ENCODE data around the gene OR6A2. TPM values are rescaled to one million over a fixed set of nuclear protein-coding genes. Genes with fewer than 3 reads are reported as not detected.

Gene OR6A2
- total and polyA plus RNA-seq, 2 of the 4 experiments (the other 2 are of a cell fraction), result 0.07 to 0.72 TPM

GRCh38 chr11:6843670-6844069 lies 44.2 kb upstream of the OR6A2 start:
- ChIA-PET POLR2A (ENCODE audit: unreplicated experiment) (no interaction called here), CTCF (no interaction called here)
- in situ Hi-C loops (cut with MboI; ENCODE audit: low sequenced_read_pairs) (no loop called here), intact Hi-C loops (cut with micrococcal nuclease) (no loop called here), dilution Hi-C loops (cut with HindIII; ENCODE audit: low sequenced_read_pairs, unreplicated experiment) (no loop called here)
- no TSS peak for BruUV-seq (replicated peaks)
- Histone ChIP-seq H3K4ac (ENCODE audit: low read depth, low read length) (no peak overlapping the region), H4K8ac (ENCODE audit: low read depth in 2 of 2, low read length in 2 of 2) (no peak overlapping the region), H2BK120ac (ENCODE audit: low read depth, low read length) (no peak overlapping the region), H3K4me2 (ENCODE audit: low read depth, low read length) (no peak overlapping the region), H2BK5ac (ENCODE audit: low read depth, low read length, poor library complexity, severe bottlenecking) (no peak overlapping the region), H3K23ac (ENCODE audit: low read depth, low read length) (no peak overlapping the region), H3K9ac (ENCODE audit: low read depth, low read length) (no peak overlapping the region), H2AK5ac (ENCODE audit: low read depth, low read length) (no peak overlapping the region), H3K56ac (ENCODE audit: extremely low read depth, insufficient read depth, low read length) (no peak overlapping the region), H3K79me1 (ENCODE audit: low read depth in 1 of 2, low read length in 2 of 2) (no peaks in the 10 kb centered on the region), H3K4me3 (ENCODE audit: insufficient read depth, low read depth, low read length) (no peak overlapping the region), H2BK15ac (ENCODE audit: low read depth, low read length) (no peak overlapping the region), H2AK9ac (replicated peaks; ENCODE audit: low read depth, low read length, poor library complexity) (no peak overlapping the region), H3K4me1 (ENCODE audit: control insufficient read depth, insufficient read depth, low read length) (no peaks in the 10 kb centered on the region), H3K36me3 (ENCODE audit: control insufficient read depth, insufficient read depth, low read length) (no peaks in the 10 kb centered on the region), H3K14ac (replicated peaks; ENCODE audit: low read depth, low read length) (no peak overlapping the region), H3K18ac (ENCODE audit: low read depth, low read length) (no peak overlapping the region), H3K27ac (ENCODE audit: insufficient read depth, low read length) (no peak overlapping the region), H3K9me1 (ENCODE audit: insufficient read depth, low read length) (no peaks in the 10 kb centered on the region), H2BK20ac (ENCODE audit: low read depth, low read length) (no peak overlapping the region), H3K9me3 (ENCODE audit: control insufficient read depth, insufficient read depth, low read length) (no peaks in the 10 kb centered on the region), H4K91ac (ENCODE audit: insufficient read depth, low read depth, low read length) (no peak overlapping the region), H3K27me3 (ENCODE audit: control insufficient read depth, insufficient read depth, low read length) (no peaks in the 10 kb centered on the region), H4K20me1 (ENCODE audit: insufficient read depth, low read length) (no peaks in the 10 kb centered on the region), H4K5ac (ENCODE audit: low read depth, low read length) (no peak overlapping the region), H2AFZ (replicated peaks; ENCODE audit: low read length, poor library complexity) (no peak overlapping the region)
- no peak for TF ChIP-seq MAZ (IDR thresholded peaks at IDR 0.05; ENCODE audit: borderline replicate concordance, low read depth, low read length)
- WGBS, 2 experiments (ENCODE audit: extremely low coverage in 2 of 2, insufficient read length in 1 of 2), result 60% methylated on average over 1 of the region's 2 CpGs; no CpG with 5 or more reads in 1 of the 2 experiments
- no peak for ATAC-seq (ENCODE audit: low read depth)
- no peak for DNase-seq

Data from IMR-90 (cell line).